Activated naive CD4-positive, alpha-beta T cell treated with Interleukin-2 at 50 U/mL for 16 hours (primary cell): ENCODE measurements around the gene ELFN2.
"Not testable (repeated sequence)": the region's sequence is repeated elsewhere in the genome, so short reads cannot be mapped to it uniquely, and the experiment has no call there.

ENCODE experiments used
- DNase-seq: peaks from one replicate; pipeline ENCODE4 v3.0.0-alpha.2; 2020

Gene ELFN2

DNA sequence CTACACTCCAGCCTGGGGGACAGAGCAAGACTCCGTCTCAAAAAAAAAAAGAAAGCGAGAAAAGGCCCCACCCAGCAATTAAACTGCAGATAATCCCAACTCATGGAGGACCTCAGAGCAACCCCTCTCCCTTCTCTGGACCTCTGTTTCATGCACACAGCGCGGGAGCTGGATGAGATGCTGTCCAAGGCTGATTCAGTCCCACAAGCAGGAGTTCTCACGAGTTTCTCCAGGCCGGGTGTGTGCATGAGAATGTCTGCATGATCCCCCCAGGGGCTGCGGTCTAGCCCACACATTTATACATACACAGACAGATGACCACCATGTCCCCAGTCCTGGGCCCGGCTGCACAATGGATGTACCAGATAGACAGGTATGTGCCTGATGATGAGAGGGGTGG lies 19.4 kb downstream of the ELFN2 start:
- no peak for DNase-seq

GRCh38 chr22:37406441-37407235 lies 20.6 kb downstream of the ELFN2 start:
- DNase-seq = no peak

DNA sequence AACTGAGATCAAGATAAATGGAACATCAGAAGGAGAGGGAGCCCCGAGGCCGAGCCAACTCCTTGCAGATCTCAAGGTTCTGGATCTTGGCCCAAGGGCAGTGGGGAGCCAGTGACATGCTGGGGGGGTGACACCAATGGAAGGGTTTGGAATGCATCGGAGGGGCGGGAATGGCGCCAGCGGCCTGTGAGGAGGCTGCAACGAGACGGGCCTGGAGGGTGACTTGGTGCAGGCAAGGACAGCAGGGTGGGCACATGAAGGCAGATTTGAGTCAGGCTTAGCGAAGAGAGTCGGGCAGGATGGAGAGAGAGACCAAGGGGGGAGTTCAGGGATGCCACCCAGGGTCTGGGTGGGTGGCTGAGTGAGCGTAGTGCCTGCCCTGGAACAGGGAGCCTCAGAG lies 23.2 kb downstream of the ELFN2 start:
- DNase-seq = no peak

GRCh38 chr22:37403267-37403960 lies 23.9 kb downstream of the ELFN2 start:
- DNase-seq = no peak

- no peak for DNase-seq
Observed at GRCh38 chr22:37402184-37402506, 25.1 kb downstream of the ELFN2 start.

GRCh38 chr22:37401401-37402183 lies 25.7 kb downstream of the ELFN2 start:
- no peak for DNase-seq

- DNase-seq = no peak
Observed at GRCh38 chr22:37400719-37401118, 26.6 kb downstream of the ELFN2 start.

DNA sequence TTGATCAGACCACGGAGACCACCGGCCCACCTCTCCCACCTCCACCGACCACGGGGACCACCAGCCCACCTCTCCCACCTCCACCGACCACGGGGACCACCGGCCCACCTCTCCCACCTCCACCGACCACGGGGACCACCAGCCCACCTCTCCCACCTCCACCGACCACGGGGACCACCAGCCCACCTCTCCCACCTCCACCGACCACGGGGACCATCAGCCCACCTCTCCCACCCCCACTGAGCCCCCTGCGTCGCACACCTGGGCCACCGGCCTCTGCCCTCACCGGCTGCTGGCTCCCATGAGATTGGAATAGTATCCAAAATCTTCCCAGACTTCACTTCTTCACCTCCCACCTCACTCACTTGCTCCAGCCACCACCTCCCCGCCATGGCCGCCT lies 27.8 kb downstream of the ELFN2 start:
- not testable (repeated sequence) for DNase-seq

DNA sequence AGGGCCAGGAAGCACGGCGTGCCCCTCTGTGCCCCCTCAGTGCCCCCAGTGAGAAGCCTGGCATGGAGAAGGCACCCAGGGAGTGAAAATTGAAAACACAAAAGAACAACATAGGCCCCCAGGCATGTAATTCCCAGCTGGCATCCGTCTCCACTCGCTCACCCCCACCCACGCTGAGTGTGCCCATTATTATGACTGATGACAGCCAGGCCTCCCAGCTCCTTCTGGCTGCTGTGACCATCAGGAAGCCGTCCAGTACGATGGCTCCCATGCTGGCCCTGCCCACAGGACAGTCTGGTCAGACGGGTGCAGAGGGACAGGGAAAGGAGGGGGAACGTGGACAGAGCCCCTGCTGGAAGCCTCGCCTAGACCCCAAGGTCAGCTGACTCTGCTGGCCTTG lies 30.1 kb downstream of the ELFN2 start:
- no peak for DNase-seq

DNA sequence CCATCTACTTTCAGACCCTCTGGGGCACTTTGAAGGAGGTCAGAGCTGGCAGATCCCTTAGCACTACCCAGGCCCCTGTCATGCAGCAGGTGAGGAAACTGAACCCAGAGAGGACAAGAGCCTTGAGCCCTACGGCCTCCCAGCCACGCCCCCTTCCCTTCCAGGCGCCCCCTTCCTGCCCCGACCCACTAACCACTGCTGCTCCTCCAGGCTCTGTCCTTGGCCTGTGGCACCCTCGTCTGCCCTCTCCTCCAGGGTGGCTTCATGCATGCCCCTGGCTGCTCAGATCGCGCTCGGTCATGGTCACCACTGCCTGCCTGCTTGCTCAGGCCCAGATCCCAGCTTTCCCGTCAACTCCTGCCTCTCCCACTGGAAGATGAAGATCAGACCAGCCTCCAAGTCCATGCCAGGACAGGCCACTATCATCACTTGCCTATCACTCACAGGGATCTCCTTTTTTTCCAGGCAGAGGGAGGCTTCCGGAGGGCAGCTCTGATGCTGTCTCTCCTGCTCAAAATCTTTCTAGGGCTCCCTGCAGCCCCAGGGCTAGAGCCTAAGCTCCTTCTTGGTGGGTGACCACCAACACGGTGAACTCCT lies 30.7 kb downstream of the ELFN2 start:
- no peak for DNase-seq

DNA sequence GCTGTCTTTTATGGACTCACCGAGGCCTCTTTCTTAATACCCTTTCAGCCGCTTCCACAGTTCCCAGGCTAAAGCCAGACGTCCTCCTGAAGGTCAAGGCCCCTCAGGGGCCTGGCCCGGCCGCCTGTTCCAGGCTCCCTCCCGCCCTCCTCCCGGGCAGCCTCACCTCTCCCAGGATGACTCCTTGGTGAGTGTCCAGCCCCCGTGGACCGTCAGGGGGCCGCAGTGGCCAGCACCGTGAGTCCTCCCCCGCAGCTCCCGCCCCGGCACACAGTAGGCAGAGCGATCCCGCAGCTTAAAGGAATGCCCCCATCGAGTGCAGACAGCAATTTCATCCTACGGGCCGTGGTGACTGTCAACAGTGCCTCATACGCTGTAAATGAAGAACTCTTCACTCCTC lies 32.9 kb downstream of the ELFN2 start:
- no peak for DNase-seq

DNA sequence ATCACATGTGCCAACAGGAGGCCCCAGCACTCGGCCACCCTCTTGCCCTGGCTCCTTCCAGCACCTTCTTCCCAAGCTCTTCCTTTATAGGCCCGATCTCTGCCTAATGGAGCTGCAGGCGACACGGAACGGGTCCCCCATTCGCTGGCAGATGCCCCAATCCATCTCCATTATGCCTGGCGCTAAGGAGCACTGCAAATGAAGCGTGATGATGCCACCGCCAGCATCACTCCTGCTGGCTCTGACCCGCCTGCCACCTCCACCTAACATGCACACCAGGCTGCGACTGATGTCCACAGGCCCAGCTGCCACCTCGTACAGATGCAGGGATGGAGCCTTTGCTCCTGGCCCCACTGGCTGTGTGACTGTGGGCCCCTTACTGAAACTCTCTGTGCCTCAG lies 33.5 kb downstream of the ELFN2 start:
- DNase-seq = no peak

GRCh38 chr22:37392721-37393328 lies 34.5 kb downstream of the ELFN2 start:
- DNase-seq = no peak

GRCh38 chr22:37391702-37392101 lies 35.6 kb downstream of the ELFN2 start:
- DNase-seq = no peak

- DNase-seq = no peak
Observed at GRCh38 chr22:37390075-37390474, 37.2 kb downstream of the ELFN2 start.

GRCh38 chr22:37388538-37388937 lies 38.7 kb downstream of the ELFN2 start:
- no peak for DNase-seq

- no peak for DNase-seq
Observed at GRCh38 chr22:37387793-37388192, 39.5 kb downstream of the ELFN2 start.

DNA sequence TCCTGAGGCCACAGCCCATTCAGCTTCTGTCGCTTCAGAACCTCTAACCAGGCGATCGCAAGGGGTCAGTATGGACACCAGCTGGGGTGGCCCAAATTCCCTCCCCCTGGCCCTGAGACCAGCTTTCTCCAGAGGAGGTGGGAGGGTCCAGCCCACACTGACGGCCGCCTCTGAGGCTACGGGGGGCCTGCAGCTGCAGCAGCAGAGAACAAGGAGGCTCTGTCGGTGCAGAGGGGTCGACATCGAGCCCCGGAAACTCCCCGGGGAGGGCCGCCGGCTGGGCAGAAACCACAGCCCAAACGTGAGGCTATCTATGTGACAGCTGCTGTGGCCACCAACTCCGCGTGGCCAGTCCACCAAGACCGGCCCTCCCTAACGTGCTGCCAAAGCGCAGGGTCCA lies 40.8 kb downstream of the ELFN2 start:
- DNase-seq = no peak

DNA sequence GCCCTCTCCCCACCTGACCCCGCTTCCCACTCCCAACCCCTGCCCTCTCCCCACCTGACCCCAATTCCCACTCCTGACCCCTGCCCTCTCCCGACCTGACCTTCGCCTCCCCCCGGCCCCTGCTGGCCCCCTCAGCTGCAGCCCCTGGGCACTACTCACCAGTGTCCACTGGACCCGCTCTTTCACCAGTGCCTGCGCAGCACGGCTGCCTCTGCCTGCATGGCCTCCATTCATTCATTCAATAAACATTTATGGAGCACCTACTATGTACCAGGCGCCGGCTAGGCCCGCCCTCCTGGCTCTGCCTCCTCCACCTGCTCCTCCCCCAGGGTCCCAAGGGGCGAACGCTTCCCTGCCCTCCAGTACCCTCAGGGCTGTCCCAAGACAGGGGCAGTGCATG lies 42.6 kb downstream of the ELFN2 start:
- DNase-seq = no peak

- DNase-seq = no peak
Observed at GRCh38 chr22:37383341-37383740, 43.9 kb downstream of the ELFN2 start.

- DNase-seq = no peak
Observed at GRCh38 chr22:37381489-37381888, 45.8 kb downstream of the ELFN2 start.

DNA sequence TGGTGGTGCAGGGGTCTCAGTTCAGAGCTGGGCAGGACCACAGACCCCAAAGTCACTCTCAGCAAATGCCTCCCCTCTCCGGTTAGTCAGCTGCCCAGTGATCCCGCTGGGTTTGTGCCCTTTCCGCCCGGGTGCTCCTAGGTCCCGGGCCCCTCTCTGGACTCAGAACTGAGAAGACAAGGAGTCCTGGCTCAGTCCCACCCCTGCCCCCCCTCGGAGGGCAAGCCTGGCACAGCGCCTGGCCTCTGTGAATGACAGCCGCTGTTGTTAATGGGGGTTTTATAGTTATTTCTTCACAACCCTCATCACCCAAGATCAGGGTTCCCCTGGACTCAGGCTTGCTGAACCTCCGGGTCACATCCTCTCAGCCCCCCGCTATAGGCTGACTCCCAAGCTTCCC lies 47.6 kb downstream of the ELFN2 start:
- no peak for DNase-seq

DNA sequence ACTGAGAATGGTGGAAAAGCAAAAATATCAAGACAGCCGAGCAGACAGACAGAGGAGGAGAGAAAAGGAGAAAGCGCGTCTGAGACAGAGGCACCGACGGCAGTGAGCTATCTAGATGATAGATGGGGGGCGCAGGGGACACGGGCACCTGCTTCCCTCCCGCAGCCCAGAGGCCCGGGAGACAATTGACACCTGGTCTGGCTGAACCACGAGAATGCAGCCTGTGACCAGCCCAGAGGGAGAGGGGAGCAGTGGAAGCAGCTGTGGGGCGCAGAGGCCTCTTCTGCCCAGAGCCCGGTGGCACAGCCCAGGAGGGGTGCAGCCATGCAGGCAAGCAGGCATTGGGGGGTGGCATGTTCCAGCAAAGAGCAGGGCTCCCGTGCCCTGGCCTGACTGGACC lies 48.2 kb downstream of the ELFN2 start:
- DNase-seq = no peak
